ENCODE results near the gene MAST4. TPM values are rescaled to one million over a fixed set of nuclear protein-coding genes. Genes with fewer than 3 reads are reported as not detected.
A peak's percentile ranks its signal among the peaks of the same experiment; 100 is the strongest.
"Not testable (repeated sequence)": the region's sequence is repeated elsewhere in the genome, so short reads cannot be mapped to it uniquely, and the experiment has no call there.

Gene MAST4
- total and polyA plus RNA-seq, 2 donors = 17.0 to 18.8 TPM

- WGBS = 92% methylated on average over 3 of the region's 3 CpGs
- H3K27ac ChIP-seq (ENCODE audit: low read depth in 1 of 2, low read length in 1 of 2) = no peak overlapping the region
- H3K4me3 ChIP-seq (ENCODE audit: low read length in 2 of 2) = no peak overlapping the region
- H3K36me3 ChIP-seq (ENCODE audit: control insufficient read depth in 2 of 2, insufficient read depth in 2 of 2, low read length in 1 of 2) = no peaks in the 10 kb centered on the region
- H3K9me3 ChIP-seq (ENCODE audit: control insufficient read depth in 2 of 2, insufficient read depth in 1 of 2, low read length in 1 of 2) = no peaks in the 10 kb centered on the region
- no peaks in the 10 kb centered on the region for H3K27me3 ChIP-seq (ENCODE audit: control insufficient read depth in 2 of 2, insufficient read depth in 1 of 2, low read length in 1 of 2)
- H3K4me1 ChIP-seq (ENCODE audit: control insufficient read depth in 2 of 2, insufficient read depth in 2 of 2, low read length in 2 of 2) = no peaks in the 10 kb centered on the region
- no peak for DNase-seq (ENCODE audit: low read depth in 6 of 9, low spot score in 9 of 9)
Measured at GRCh38 chr5:66694036-66694435, 97.8 kb downstream of the MAST4 start.

GRCh38 chr5:66695840-66696239 lies 99.6 kb downstream of the MAST4 start:
- H3K27ac ChIP-seq (ENCODE audit: low read depth in 1 of 2, low read length in 1 of 2); H3K4me3 ChIP-seq (ENCODE audit: low read length in 2 of 2); H3K27me3 ChIP-seq (ENCODE audit: control insufficient read depth in 2 of 2, insufficient read depth in 1 of 2, low read length in 1 of 2); H3K9me3 ChIP-seq (ENCODE audit: control insufficient read depth in 2 of 2, insufficient read depth in 1 of 2, low read length in 1 of 2); DNase-seq (ENCODE audit: low read depth in 6 of 9, low spot score in 9 of 9); H3K4me1 ChIP-seq (ENCODE audit: control insufficient read depth in 2 of 2, insufficient read depth in 2 of 2, low read length in 2 of 2); H3K36me3 ChIP-seq (ENCODE audit: control insufficient read depth in 2 of 2, insufficient read depth in 2 of 2, low read length in 1 of 2): not testable (repeated sequence)
- 95% methylated on average over 2 of the region's 2 CpGs for WGBS

GRCh38 chr5:66697796-66698564 lies 101.8 kb downstream of the MAST4 start:
- H3K4me3 ChIP-seq (ENCODE audit: low read length in 2 of 2) = no peak overlapping the region
- WGBS = 95% methylated on average over 6 of the region's 6 CpGs
- no peaks in the 10 kb centered on the region for H3K27me3 ChIP-seq (ENCODE audit: control insufficient read depth in 2 of 2, insufficient read depth in 1 of 2, low read length in 1 of 2)
- no peaks in the 10 kb centered on the region for H3K36me3 ChIP-seq (ENCODE audit: control insufficient read depth in 2 of 2, insufficient read depth in 2 of 2, low read length in 1 of 2)
- H3K4me1 ChIP-seq (ENCODE audit: control insufficient read depth in 2 of 2, insufficient read depth in 2 of 2, low read length in 2 of 2) = no peaks in the 10 kb centered on the region
- H3K9me3 ChIP-seq (ENCODE audit: control insufficient read depth in 2 of 2, insufficient read depth in 1 of 2, low read length in 1 of 2) = no peaks in the 10 kb centered on the region
- H3K27ac ChIP-seq (ENCODE audit: low read depth in 1 of 2, low read length in 1 of 2) = no peak overlapping the region
- DNase-seq (ENCODE audit: low read depth in 6 of 9, low spot score in 9 of 9) = no peak

GRCh38 chr5:66701244-66701643 lies 105.1 kb downstream of the MAST4 start:
- Histone ChIP-seq H3K27ac (ENCODE audit: low read depth in 1 of 2, low read length in 1 of 2) (no peak overlapping the region), H3K9me3 (ENCODE audit: control insufficient read depth in 2 of 2, insufficient read depth in 1 of 2, low read length in 1 of 2) (no peaks in the 10 kb centered on the region)
- 91% methylated on average over 1 of the region's 1 CpG for WGBS

GRCh38 chr5:66702426-66702825 lies 106.2 kb downstream of the MAST4 start:
- WGBS = 84% methylated on average over 3 of the region's 3 CpGs
- no peak for DNase-seq (ENCODE audit: low read depth in 6 of 9, low spot score in 9 of 9)
- Histone ChIP-seq H3K9me3 (ENCODE audit: control insufficient read depth in 2 of 2, insufficient read depth in 1 of 2, low read length in 1 of 2) (no peaks in the 10 kb centered on the region), H3K36me3 (ENCODE audit: control insufficient read depth in 2 of 2, insufficient read depth in 2 of 2, low read length in 1 of 2) (no peaks in the 10 kb centered on the region), H3K27ac (ENCODE audit: low read depth in 1 of 2, low read length in 1 of 2) (no peak overlapping the region), H3K4me1 (ENCODE audit: control insufficient read depth in 2 of 2, insufficient read depth in 2 of 2, low read length in 2 of 2) (peaks cover 0 to 5% of the 10 kb centered on the region in 2 donors), H3K27me3 (ENCODE audit: control insufficient read depth in 2 of 2, insufficient read depth in 1 of 2, low read length in 1 of 2) (no peaks in the 10 kb centered on the region), H3K4me3 (ENCODE audit: low read length in 2 of 2) (no peak overlapping the region)

More at GRCh38 chr5:66701244-66701643, 105.1 kb downstream of the MAST4 start:
- H3K27me3 ChIP-seq (ENCODE audit: control insufficient read depth in 2 of 2, insufficient read depth in 1 of 2, low read length in 1 of 2) = no peaks in the 10 kb centered on the region
- H3K4me1 ChIP-seq (ENCODE audit: control insufficient read depth in 2 of 2, insufficient read depth in 2 of 2, low read length in 2 of 2) = peaks cover 0 to 5% of the 10 kb centered on the region in 2 donors
- peak in 1 of 9 donors; percentile 13 for DNase-seq (ENCODE audit: low read depth in 6 of 9, low spot score in 9 of 9)
- H3K4me3 ChIP-seq (ENCODE audit: low read length in 2 of 2) = no peak overlapping the region
- H3K36me3 ChIP-seq (ENCODE audit: control insufficient read depth in 2 of 2, insufficient read depth in 2 of 2, low read length in 1 of 2) = no peaks in the 10 kb centered on the region

GRCh38 chr5:66704790-66705425 lies 108.7 kb downstream of the MAST4 start:
- Histone ChIP-seq H3K9me3 (ENCODE audit: control insufficient read depth in 2 of 2, insufficient read depth in 1 of 2, low read length in 1 of 2) (no peaks in the 10 kb centered on the region), H3K27me3 (ENCODE audit: control insufficient read depth in 2 of 2, insufficient read depth in 1 of 2, low read length in 1 of 2) (no peaks in the 10 kb centered on the region), H3K4me1 (ENCODE audit: control insufficient read depth in 2 of 2, insufficient read depth in 2 of 2, low read length in 2 of 2) (peaks cover 0 to 5% of the 10 kb centered on the region in 2 donors), H3K27ac (ENCODE audit: low read depth in 1 of 2, low read length in 1 of 2) (no peak overlapping the region), H3K4me3 (ENCODE audit: low read length in 2 of 2) (no peak overlapping the region), H3K36me3 (ENCODE audit: control insufficient read depth in 2 of 2, insufficient read depth in 2 of 2, low read length in 1 of 2) (no peaks in the 10 kb centered on the region)
- 21% methylated on average over 3 of the region's 3 CpGs for WGBS
- no peak for DNase-seq (ENCODE audit: low read depth in 6 of 9, low spot score in 9 of 9)

GRCh38 chr5:66708368-66708767 lies 112.2 kb downstream of the MAST4 start:
- no peak for DNase-seq (ENCODE audit: low read depth in 6 of 9, low spot score in 9 of 9)
- 88% methylated on average over 1 of the region's 1 CpG for WGBS
- H3K9me3 ChIP-seq (ENCODE audit: control insufficient read depth in 2 of 2, insufficient read depth in 1 of 2, low read length in 1 of 2) = no peaks in the 10 kb centered on the region
- H3K4me3 ChIP-seq (ENCODE audit: low read length in 2 of 2) = no peak overlapping the region
- no peaks in the 10 kb centered on the region for H3K36me3 ChIP-seq (ENCODE audit: control insufficient read depth in 2 of 2, insufficient read depth in 2 of 2, low read length in 1 of 2)
- peaks cover 0 to 5% of the 10 kb centered on the region in 2 donors for H3K4me1 ChIP-seq (ENCODE audit: control insufficient read depth in 2 of 2, insufficient read depth in 2 of 2, low read length in 2 of 2)
- H3K27me3 ChIP-seq (ENCODE audit: control insufficient read depth in 2 of 2, insufficient read depth in 1 of 2, low read length in 1 of 2) = no peaks in the 10 kb centered on the region
- no peak overlapping the region for H3K27ac ChIP-seq (ENCODE audit: low read depth in 1 of 2, low read length in 1 of 2)

GRCh38 chr5:66710557-66711088 lies 114.4 kb downstream of the MAST4 start:
- no peak overlapping the region for H3K4me3 ChIP-seq (ENCODE audit: low read length in 2 of 2)
- H3K27me3 ChIP-seq (ENCODE audit: control insufficient read depth in 2 of 2, insufficient read depth in 1 of 2, low read length in 1 of 2) = no peaks in the 10 kb centered on the region
- H3K4me1 ChIP-seq (ENCODE audit: control insufficient read depth in 2 of 2, insufficient read depth in 2 of 2, low read length in 2 of 2) = no peaks in the 10 kb centered on the region
- H3K9me3 ChIP-seq (ENCODE audit: control insufficient read depth in 2 of 2, insufficient read depth in 1 of 2, low read length in 1 of 2) = no peaks in the 10 kb centered on the region
- H3K36me3 ChIP-seq (ENCODE audit: control insufficient read depth in 2 of 2, insufficient read depth in 2 of 2, low read length in 1 of 2) = no peaks in the 10 kb centered on the region
- no peak overlapping the region for H3K27ac ChIP-seq (ENCODE audit: low read depth in 1 of 2, low read length in 1 of 2)
- WGBS = 92% methylated on average over 5 of the region's 5 CpGs
- DNase-seq (ENCODE audit: low read depth in 6 of 9, low spot score in 9 of 9) = peak in 1 of 9 donors; percentile 13

GRCh38 chr5:66713998-66714397 lies 117.8 kb downstream of the MAST4 start:
- H3K27ac ChIP-seq (ENCODE audit: low read depth in 1 of 2, low read length in 1 of 2) = no peak overlapping the region
- no peak overlapping the region for H3K4me3 ChIP-seq (ENCODE audit: low read length in 2 of 2)
- H3K4me1 ChIP-seq (ENCODE audit: control insufficient read depth in 2 of 2, insufficient read depth in 2 of 2, low read length in 2 of 2) = peaks cover 0 to 2% of the 10 kb centered on the region in 2 donors
- 95% methylated on average over 3 of the region's 3 CpGs for WGBS
- H3K9me3 ChIP-seq (ENCODE audit: control insufficient read depth in 2 of 2, insufficient read depth in 1 of 2, low read length in 1 of 2) = no peaks in the 10 kb centered on the region
- no peaks in the 10 kb centered on the region for H3K27me3 ChIP-seq (ENCODE audit: control insufficient read depth in 2 of 2, insufficient read depth in 1 of 2, low read length in 1 of 2)
- no peaks in the 10 kb centered on the region for H3K36me3 ChIP-seq (ENCODE audit: control insufficient read depth in 2 of 2, insufficient read depth in 2 of 2, low read length in 1 of 2)
- DNase-seq (ENCODE audit: low read depth in 6 of 9, low spot score in 9 of 9) = no peak
